Measurements from ENCODE around the gene TERT. TPM values are rescaled to one million over a fixed set of nuclear protein-coding genes. Genes with fewer than 3 reads are reported as not detected.

TERT gene
- total and polyA plus RNA-seq, 2 donors (not counting 1 experiment from before 2014, with no cell fraction given): 0.24 to 0.39 TPM

GRCh38 chr5:1265026-1265425 lies 29.8 kb downstream of the TERT start:
- no peaks in the 10 kb centered on the region for H3K36me3 ChIP-seq (replicated peaks in 1 of 2; ENCODE audit: control extremely low read depth in 1 of 2, control insufficient read depth in 1 of 2, extremely low read depth in 1 of 2, insufficient read depth in 2 of 2, low read length in 1 of 2)

GRCh38 chr5:1264211-1264610 lies 30.7 kb downstream of the TERT start:
- Histone ChIP-seq H3K9ac (ENCODE audit: low read length) (no peak overlapping the region), H3K4me1 (ENCODE audit: control insufficient read depth in 2 of 2, insufficient read depth in 2 of 2, low read length in 2 of 2) (no peaks in the 10 kb centered on the region), H2AFZ (ENCODE audit: insufficient read depth, low read depth, low read length, poor library complexity, severe bottlenecking) (no peak overlapping the region), H3K4me2 (replicated peaks; ENCODE audit: low read depth, low read length, poor library complexity, severe bottlenecking) (no peak overlapping the region), H3K27ac (ENCODE audit: low read length in 2 of 2) (no peak overlapping the region), H3K79me2 (ENCODE audit: control insufficient read depth, insufficient read depth, low read length) (no peaks in the 10 kb centered on the region), H3K9me3 (ENCODE audit: control extremely low read depth in 1 of 3, control insufficient read depth in 2 of 3, insufficient read depth in 1 of 3, low read length in 2 of 3) (peaks cover 0 to 51% (median 5%) of the 10 kb centered on the region in 3 donors), H3K36me3 (replicated peaks in 1 of 2; ENCODE audit: control extremely low read depth in 1 of 2, control insufficient read depth in 1 of 2, extremely low read depth in 1 of 2, insufficient read depth in 2 of 2, low read length in 1 of 2) (no peaks in the 10 kb centered on the region), H4K20me1 (ENCODE audit: control insufficient read depth, insufficient read depth, low read length, poor library complexity, severe bottlenecking) (no peaks in the 10 kb centered on the region), H3K4me3 (ENCODE audit: control extremely low read depth in 1 of 5, extremely low read depth in 1 of 5, insufficient read depth in 1 of 5, low read depth in 2 of 5, low read length in 4 of 5) (no peak overlapping the region), H3K27me3 (replicated peaks in 1 of 4; ENCODE audit: control extremely low read depth in 1 of 4, control insufficient read depth in 3 of 4, insufficient read depth in 4 of 4, low read length in 3 of 4) (no peaks in the 10 kb centered on the region)
- ChIA-PET POLR2A (no interaction called here), CTCF (no interaction called here)
- Mint-ChIP-seq H3K27me3 (no peaks in the 10 kb centered on the region), H3K27ac (no peak overlapping the region), H3K4me1 (no peaks in the 10 kb centered on the region), H3K9me3 (ENCODE audit: insufficient read depth) (no peaks in the 10 kb centered on the region), H3K4me3 (no peak overlapping the region)
- 96% methylated on average over 18 of the region's 18 CpGs for WGBS (ENCODE audit: insufficient coverage)
- TF ChIP-seq CTCF (IDR thresholded peaks at IDR 0.05) (no peak), EZH2 (IDR thresholded peaks at IDR 0.05; ENCODE audit: borderline replicate concordance, insufficient read depth, low read depth, low read length, poor library complexity, severe bottlenecking) (no peak)
- ATAC-seq (ENCODE audit: low read depth): no peak
- DNase-seq: no peak
- intact Hi-C loops (cut with micrococcal nuclease): no loop called here

More at GRCh38 chr5:1265026-1265425, 29.8 kb downstream of the TERT start:
- Mint-ChIP-seq H3K9me3 (ENCODE audit: insufficient read depth) (no peaks in the 10 kb centered on the region), H3K27ac (no peak overlapping the region), H3K4me3 (no peak overlapping the region), H3K27me3 (no peaks in the 10 kb centered on the region), H3K4me1 (no peaks in the 10 kb centered on the region)
- H3K27ac ChIP-seq (ENCODE audit: low read length in 2 of 2): no peak overlapping the region
- TF ChIP-seq CTCF (IDR thresholded peaks at IDR 0.05) (no peak), EZH2 (IDR thresholded peaks at IDR 0.05; ENCODE audit: borderline replicate concordance, insufficient read depth, low read depth, low read length, poor library complexity, severe bottlenecking) (no peak)
- no peak overlapping the region for H3K4me2 ChIP-seq (replicated peaks; ENCODE audit: low read depth, low read length, poor library complexity, severe bottlenecking)
- ATAC-seq (ENCODE audit: low read depth) (no peak), DNase-seq (no peak)
- H3K9ac ChIP-seq (ENCODE audit: low read length): no peak overlapping the region
- intact Hi-C loops (cut with micrococcal nuclease): no loop called here
- H3K4me1 ChIP-seq (ENCODE audit: control insufficient read depth in 2 of 2, insufficient read depth in 2 of 2, low read length in 2 of 2): no peaks in the 10 kb centered on the region
- no peaks in the 10 kb centered on the region for H3K79me2 ChIP-seq (ENCODE audit: control insufficient read depth, insufficient read depth, low read length)
- ChIA-PET CTCF (no interaction called here), POLR2A (no interaction called here)
- H2AFZ ChIP-seq (ENCODE audit: insufficient read depth, low read depth, low read length, poor library complexity, severe bottlenecking): no peak overlapping the region
- no peaks in the 10 kb centered on the region for H3K27me3 ChIP-seq (replicated peaks in 1 of 4; ENCODE audit: control extremely low read depth in 1 of 4, control insufficient read depth in 3 of 4, insufficient read depth in 4 of 4, low read length in 3 of 4)
- H3K4me3 ChIP-seq (ENCODE audit: control extremely low read depth in 1 of 5, extremely low read depth in 1 of 5, insufficient read depth in 1 of 5, low read depth in 2 of 5, low read length in 4 of 5): no peak overlapping the region
- peaks cover 0 to 46% (median 5%) of the 10 kb centered on the region in 3 donors for H3K9me3 ChIP-seq (ENCODE audit: control extremely low read depth in 1 of 3, control insufficient read depth in 2 of 3, insufficient read depth in 1 of 3, low read length in 2 of 3)
- H4K20me1 ChIP-seq (ENCODE audit: control insufficient read depth, insufficient read depth, low read length, poor library complexity, severe bottlenecking): no peaks in the 10 kb centered on the region
- 95% methylated on average over 15 of the region's 15 CpGs for WGBS (ENCODE audit: insufficient coverage)
